HG03175 (cell line): ENCODE results near the gene SYNGR2.

ENCODE experiments used
- ATAC-seq: cut with Tn5 transposase; IDR thresholded peaks from one replicate; pipeline ENCODE4 v1.9.1; 2021; ENCODE audit warnings: mild to moderate bottlenecking, moderate library complexity; ENCODE audit not compliant: unreplicated experiment

The SYNGR2 gene, protein sequence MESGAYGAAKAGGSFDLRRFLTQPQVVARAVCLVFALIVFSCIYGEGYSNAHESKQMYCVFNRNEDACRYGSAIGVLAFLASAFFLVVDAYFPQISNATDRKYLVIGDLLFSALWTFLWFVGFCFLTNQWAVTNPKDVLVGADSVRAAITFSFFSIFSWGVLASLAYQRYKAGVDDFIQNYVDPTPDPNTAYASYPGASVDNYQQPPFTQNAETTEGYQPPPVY

DNA sequence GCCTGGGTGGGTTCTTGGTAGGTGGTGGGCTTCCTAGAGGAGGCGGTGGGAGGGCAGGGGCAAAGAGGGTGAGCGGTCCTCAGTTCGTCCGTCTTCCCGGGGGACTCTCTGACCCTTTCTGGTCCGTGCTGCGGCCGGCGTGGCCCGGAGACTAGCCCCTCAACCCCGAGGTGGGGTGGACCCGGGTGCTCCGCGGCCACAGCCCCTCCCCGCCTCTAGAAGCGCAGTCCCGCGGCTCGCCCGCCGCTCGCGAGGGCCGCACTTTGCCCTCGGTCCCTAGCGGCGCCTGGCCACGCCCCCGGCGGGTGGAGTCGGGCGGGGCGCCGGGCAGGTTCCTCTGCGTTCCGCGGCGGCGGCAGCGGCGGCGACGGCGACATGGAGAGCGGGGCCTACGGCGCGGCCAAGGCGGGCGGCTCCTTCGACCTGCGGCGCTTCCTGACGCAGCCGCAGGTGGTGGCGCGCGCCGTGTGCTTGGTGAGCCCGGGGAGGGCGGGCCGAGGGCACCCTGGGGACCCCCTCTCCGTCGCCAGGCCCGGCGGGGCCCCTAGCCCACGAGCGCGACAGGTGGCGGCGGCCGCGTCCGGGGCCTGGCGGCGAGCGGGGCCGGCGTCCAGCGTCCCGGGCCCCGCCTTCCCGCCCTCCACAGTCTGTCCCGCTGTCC lies at the start of gene SYNGR2:
Gene SYNGR2, plus strand, starts transcription at position 340 of the 661 bp plus-strand sequence. Its CDS starts 36 bp downstream, at position 376.
- peak; percentile 62 for ATAC-seq

DNA sequence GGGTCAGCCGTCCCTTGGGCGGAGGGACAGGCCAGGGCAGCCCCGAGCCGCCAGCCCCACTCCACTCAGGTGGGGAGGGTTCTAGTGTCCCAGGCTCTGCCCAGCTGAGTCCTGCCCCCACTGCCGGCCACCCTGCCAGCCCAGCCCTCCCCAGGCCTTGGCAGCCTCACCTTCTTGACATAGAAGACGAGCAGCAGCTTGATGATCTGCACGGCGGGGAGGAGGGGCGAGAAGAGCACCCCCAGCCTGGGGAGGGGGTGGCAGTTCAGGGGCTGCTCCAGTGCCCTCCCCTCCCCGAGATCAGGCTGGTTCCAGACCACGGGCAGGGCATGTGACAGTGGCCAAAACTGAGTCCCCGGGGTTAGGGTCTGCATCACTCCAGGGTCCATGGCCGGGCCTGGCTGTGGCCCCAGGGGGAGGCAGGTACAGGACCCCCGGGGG lies 49.6 kb upstream of the SYNGR2 start:
- ATAC-seq: no peak

DNA sequence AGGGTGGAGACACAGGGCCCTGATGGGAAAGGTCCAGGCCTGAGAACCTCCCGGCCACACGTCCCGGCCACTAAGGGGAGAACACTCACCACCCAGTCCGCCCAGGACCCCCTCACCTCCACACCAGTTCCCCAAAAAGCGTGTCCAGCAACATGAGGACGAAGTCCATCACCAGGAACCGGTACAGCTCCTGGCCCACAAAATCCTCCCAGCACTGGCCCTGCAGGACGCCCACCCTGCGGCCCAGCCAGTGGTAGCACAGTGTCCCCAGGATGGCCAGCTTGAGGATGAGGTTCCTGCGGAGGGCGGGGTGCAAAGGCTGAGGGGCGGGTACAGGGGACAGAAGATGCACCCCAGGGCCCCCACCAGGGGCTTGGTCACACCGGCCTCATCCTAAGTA lies 47.8 kb upstream of the SYNGR2 start:
- no peak for ATAC-seq

- ATAC-seq: no peak
Measured at GRCh38 chr17:78120971-78121800, 47.2 kb upstream of the SYNGR2 start.

DNA sequence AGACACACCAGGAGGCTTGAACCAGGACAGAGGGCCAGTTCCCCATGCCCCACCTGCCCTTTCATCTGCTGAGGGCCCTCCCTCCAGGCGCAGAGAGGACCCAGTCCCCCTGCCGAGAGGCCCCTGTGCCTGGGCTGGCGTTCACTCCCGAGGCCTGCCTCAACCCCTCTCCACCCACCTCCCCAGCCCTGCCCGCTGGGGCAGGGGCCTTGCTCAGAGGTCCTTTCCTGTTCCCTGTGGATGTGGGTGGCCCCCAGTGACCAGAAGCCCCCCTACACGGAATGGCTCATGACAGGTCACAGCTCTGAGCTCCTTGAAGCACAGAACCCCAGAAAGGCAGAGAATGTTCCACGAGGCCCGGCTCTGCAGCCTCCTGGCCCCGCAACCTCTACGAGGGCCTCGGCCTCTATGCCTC lies 46.6 kb upstream of the SYNGR2 start:
- ATAC-seq: no peak

- ATAC-seq: no peak
Measured at GRCh38 chr17:78122216-78122930, 46.0 kb upstream of the SYNGR2 start.

DNA sequence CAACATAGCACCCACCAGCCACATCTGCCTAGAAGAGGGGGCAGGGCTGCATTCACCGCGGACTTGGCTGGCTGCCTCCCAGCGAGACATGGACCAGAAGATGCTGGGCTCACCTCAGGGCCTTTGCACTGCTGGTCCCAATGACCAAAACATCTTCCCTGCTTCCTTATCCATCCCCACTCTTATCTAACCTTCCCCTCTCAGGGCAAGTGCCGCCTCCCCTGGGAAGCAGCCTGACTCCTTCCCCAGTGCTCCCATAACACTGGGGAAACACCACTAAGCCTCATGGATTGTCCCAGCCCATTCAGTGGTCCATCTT lies 45.5 kb upstream of the SYNGR2 start:
- no peak for ATAC-seq

- no peak for ATAC-seq
Measured at GRCh38 chr17:78123258-78123929, 45.0 kb upstream of the SYNGR2 start.

DNA sequence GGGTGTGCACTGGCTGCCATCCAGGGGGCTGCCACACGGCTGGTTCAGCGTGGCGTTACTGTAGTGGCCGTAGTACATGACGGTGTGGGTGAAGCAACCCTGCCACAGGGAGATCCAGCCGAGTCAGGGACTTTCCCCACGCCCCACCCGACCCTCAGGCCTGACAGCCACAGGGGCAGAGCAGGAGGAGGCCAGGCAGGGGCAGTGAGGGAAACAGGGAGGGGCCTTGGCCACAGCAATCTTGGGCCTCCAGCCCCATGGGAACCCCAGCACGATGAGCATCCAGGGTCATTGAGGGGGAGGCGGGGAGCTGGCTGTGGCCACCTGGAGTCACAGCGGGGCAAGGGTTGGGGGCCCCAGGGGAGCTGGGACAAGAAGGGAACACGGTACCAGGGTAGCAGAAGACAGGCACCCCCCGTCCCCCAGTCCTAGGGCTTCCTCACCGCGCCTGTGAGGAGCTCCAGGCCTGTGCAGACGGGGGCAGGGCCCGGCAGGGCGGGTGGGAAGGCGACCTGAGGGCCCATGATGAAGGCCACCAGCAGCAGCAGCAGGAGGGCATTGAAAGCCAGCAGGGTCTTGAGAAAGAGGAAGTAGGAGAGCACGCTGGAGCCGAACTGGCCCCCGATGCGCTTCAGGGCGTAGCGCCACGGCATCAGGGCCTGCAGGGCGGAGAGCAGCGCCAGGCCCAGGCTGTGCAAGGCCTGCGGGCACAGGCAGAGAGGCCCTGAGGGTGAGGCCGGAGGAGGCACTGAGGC lies 44.1 kb upstream of the SYNGR2 start:
- peak; percentile 33 for ATAC-seq

- ATAC-seq: no peak
Measured at GRCh38 chr17:78124836-78125137, 43.6 kb upstream of the SYNGR2 start.

- ATAC-seq: no peak
Measured at GRCh38 chr17:78125138-78125913, 43.1 kb upstream of the SYNGR2 start.

GRCh38 chr17:78125976-78126894 lies 42.1 kb upstream of the SYNGR2 start:
- ATAC-seq: no peak

GRCh38 chr17:78126895-78127238 lies 41.5 kb upstream of the SYNGR2 start:
- no peak for ATAC-seq

- ATAC-seq: no peak
Measured at GRCh38 chr17:78127239-78127887, 41.0 kb upstream of the SYNGR2 start.

- no peak for ATAC-seq
Measured at GRCh38 chr17:78127888-78128550, 40.4 kb upstream of the SYNGR2 start.

GRCh38 chr17:78128551-78129350 lies 39.6 kb upstream of the SYNGR2 start, which contains the start of gene TMC6:
Gene TMC6, minus strand, starts transcription at chr17:78128755. Its CDS starts 1,923 bp downstream, at chr17:78126832.
- ATAC-seq: peak; percentile 21
